ENCODE results near the gene B3GALNT1.

B3GALNT1 gene

DNA sequence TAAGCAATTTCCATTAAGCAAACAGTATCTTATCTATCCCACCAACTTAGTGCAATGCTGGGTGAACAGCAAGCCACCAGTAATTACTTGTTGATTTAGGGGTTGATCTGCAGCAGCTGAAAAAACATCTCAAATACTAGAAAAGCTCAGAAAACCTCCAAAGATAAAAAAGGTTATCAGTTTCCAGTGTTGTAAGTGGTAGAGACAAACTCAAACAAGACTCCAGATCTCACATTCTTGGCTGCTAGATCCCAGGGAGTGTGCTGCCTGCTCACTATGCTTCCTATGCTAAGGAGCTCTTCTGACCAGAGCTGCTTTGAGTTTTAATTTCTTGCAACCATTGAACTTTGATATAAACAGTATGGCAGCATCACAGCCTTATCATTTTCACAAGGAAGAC lies 11.3 kb downstream of the B3GALNT1 start:
- Histone ChIP-seq H3K79me1 (ENCODE audit: low read length) (no peaks in the 10 kb centered on the region), H3K27ac (ENCODE audit: low read depth, low read length) (no peak overlapping the region), H2AK5ac (ENCODE audit: low read length) (no peak overlapping the region), H3K36me3 (ENCODE audit: control insufficient read depth, insufficient read depth, low read length) (no peaks in the 10 kb centered on the region), H2BK5ac (ENCODE audit: low read length) (no peak overlapping the region), H4K8ac (ENCODE audit: low read depth, low read length) (no peak overlapping the region), H3K9ac (ENCODE audit: low read length) (no peak overlapping the region), H3K18ac (ENCODE audit: low read length) (no peak overlapping the region), H3K4me2 (ENCODE audit: low read length) (no peak overlapping the region), H4K5ac (ENCODE audit: low read length) (no peak overlapping the region), H2BK120ac (ENCODE audit: low read depth, low read length) (no peak overlapping the region), H3K4me3 (ENCODE audit: low read length) (no peak overlapping the region), H2BK15ac (replicated peaks; ENCODE audit: low read depth) (no peak overlapping the region), H3K23ac (ENCODE audit: low read length) (no peak overlapping the region), H3K4me1 (ENCODE audit: control insufficient read depth, low read depth, low read length) (no peaks in the 10 kb centered on the region), H3K4ac (ENCODE audit: low read depth, low read length) (no peak overlapping the region), H3K56ac (ENCODE audit: low read length) (no peak overlapping the region), H3K27me3 (ENCODE audit: insufficient read depth, low read length, poor library complexity) (no peaks in the 10 kb centered on the region), H3K79me2 (ENCODE audit: control insufficient read depth, insufficient read depth, low read length) (no peaks in the 10 kb centered on the region)
- peak; percentile 24 for DNase-seq

DNA sequence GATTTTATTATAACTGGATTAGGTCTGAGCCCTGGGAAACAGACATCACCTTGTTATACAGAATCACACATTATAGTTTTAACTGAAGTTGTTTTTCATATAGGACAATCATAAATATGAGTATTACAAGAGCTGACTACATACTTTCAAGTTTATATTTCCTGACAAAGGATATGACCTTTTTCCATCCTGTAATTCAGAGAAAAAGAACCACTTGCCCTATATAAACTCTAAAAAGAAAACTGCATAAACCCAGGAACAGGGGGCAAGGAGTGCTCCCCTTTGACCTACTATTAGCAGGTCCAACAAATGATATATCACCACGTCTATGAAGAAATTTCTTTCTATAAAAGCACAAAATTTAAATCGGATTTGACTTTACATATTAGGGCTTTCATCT lies 20.9 kb downstream of the B3GALNT1 start:
- Histone ChIP-seq H3K4me3 (ENCODE audit: low read length) (no peak overlapping the region), H3K79me2 (ENCODE audit: control insufficient read depth, insufficient read depth, low read length) (no peaks in the 10 kb centered on the region), H3K18ac (ENCODE audit: low read length) (no peak overlapping the region), H3K4ac (ENCODE audit: low read depth, low read length) (no peak overlapping the region), H3K27ac (ENCODE audit: low read depth, low read length) (no peak overlapping the region), H4K8ac (ENCODE audit: low read depth, low read length) (no peak overlapping the region), H3K36me3 (ENCODE audit: control insufficient read depth, insufficient read depth, low read length) (no peaks in the 10 kb centered on the region), H3K27me3 (ENCODE audit: insufficient read depth, low read length, poor library complexity) (no peaks in the 10 kb centered on the region), H2AK5ac (ENCODE audit: low read length) (no peak overlapping the region), H3K9ac (ENCODE audit: low read length) (no peak overlapping the region), H2BK120ac (ENCODE audit: low read depth, low read length) (no peak overlapping the region), H4K5ac (ENCODE audit: low read length) (no peak overlapping the region), H2BK15ac (replicated peaks; ENCODE audit: low read depth) (no peak overlapping the region), H3K4me1 (ENCODE audit: control insufficient read depth, low read depth, low read length) (no peaks in the 10 kb centered on the region), H3K56ac (ENCODE audit: low read length) (no peak overlapping the region), H2BK5ac (ENCODE audit: low read length) (no peak overlapping the region), H3K4me2 (ENCODE audit: low read length) (no peak overlapping the region), H3K23ac (ENCODE audit: low read length) (no peak overlapping the region), H3K79me1 (ENCODE audit: low read length) (no peaks in the 10 kb centered on the region)
- DNase-seq, result no peak
- no CpG with 5 or more reads among the region's 2 CpGs for WGBS (ENCODE audit: extremely low coverage, insufficient coverage, low lambda C conversion rate)

DNA sequence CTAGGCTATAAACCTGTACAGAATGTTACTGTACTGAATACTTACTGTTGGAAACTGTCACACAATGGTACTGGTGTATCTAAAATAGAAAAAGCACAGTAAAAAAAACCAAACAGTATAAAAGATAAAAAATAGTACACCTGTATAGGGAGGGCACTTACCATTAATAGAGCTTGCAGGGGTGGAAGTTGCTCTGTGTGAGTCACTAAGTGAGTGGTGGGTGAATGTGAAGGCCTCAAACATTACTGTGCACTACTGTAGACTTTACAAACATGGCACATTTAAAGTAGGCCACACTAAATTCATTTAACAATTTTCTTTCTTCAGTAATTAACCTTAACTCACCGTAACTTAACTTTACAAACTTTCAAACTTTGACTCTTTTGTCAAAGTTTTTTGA lies 22.0 kb downstream of the B3GALNT1 start:
- Histone ChIP-seq H4K5ac (ENCODE audit: low read length) (no peak overlapping the region), H4K8ac (ENCODE audit: low read depth, low read length) (no peak overlapping the region), H3K36me3 (ENCODE audit: control insufficient read depth, insufficient read depth, low read length) (no peaks in the 10 kb centered on the region), H3K9ac (ENCODE audit: low read length) (no peak overlapping the region), H3K56ac (ENCODE audit: low read length) (no peak overlapping the region), H2AK5ac (ENCODE audit: low read length) (no peak overlapping the region), H2BK15ac (replicated peaks; ENCODE audit: low read depth) (no peak overlapping the region), H3K4me1 (ENCODE audit: control insufficient read depth, low read depth, low read length) (no peaks in the 10 kb centered on the region), H3K4ac (ENCODE audit: low read depth, low read length) (no peak overlapping the region), H3K4me3 (ENCODE audit: low read length) (no peak overlapping the region), H2BK120ac (ENCODE audit: low read depth, low read length) (no peak overlapping the region), H3K27me3 (ENCODE audit: insufficient read depth, low read length, poor library complexity) (no peaks in the 10 kb centered on the region), H3K27ac (ENCODE audit: low read depth, low read length) (no peak overlapping the region), H3K79me2 (ENCODE audit: control insufficient read depth, insufficient read depth, low read length) (no peaks in the 10 kb centered on the region), H3K79me1 (ENCODE audit: low read length) (no peaks in the 10 kb centered on the region), H3K4me2 (ENCODE audit: low read length) (no peak overlapping the region), H3K23ac (ENCODE audit: low read length) (no peak overlapping the region), H3K18ac (ENCODE audit: low read length) (no peak overlapping the region), H2BK5ac (ENCODE audit: low read length) (no peak overlapping the region)
- DNase-seq, result no peak
- 100% methylated on average over 1 of the region's 1 CpG for WGBS (ENCODE audit: extremely low coverage, insufficient coverage, low lambda C conversion rate)

DNA sequence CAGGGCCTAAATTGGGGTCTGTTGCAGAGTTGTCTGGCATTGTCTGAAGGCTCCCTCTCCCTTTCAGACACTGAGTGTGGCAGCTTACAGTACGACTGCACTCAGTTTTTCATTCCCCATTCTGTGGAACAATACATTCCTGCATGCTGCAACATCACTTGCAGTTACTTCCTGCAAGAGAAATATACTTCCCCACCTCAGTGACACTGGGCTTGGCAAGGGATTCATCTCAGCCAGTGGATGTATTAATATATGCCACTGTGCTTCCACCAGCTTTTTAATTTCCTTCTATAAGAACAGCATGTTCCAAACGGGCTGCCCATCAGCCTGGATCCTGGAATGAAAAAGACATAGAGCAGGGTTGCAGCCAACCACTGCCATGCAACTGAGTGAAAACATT lies 23.1 kb downstream of the B3GALNT1 start:
- H3K27me3 ChIP-seq (ENCODE audit: insufficient read depth, low read length, poor library complexity), result no peaks in the 10 kb centered on the region
- H2BK5ac ChIP-seq (ENCODE audit: low read length), result no peak overlapping the region
- H3K23ac ChIP-seq (ENCODE audit: low read length), result no peak overlapping the region
- no peak overlapping the region for H3K27ac ChIP-seq (ENCODE audit: low read depth, low read length)
- H3K36me3 ChIP-seq (ENCODE audit: control insufficient read depth, insufficient read depth, low read length), result no peaks in the 10 kb centered on the region
- H3K4me2 ChIP-seq (ENCODE audit: low read length), result no peak overlapping the region
- no peaks in the 10 kb centered on the region for H3K79me2 ChIP-seq (ENCODE audit: control insufficient read depth, insufficient read depth, low read length)
- no peak overlapping the region for H2AK5ac ChIP-seq (ENCODE audit: low read length)
- H2BK15ac ChIP-seq (replicated peaks; ENCODE audit: low read depth), result no peak overlapping the region
- H3K4ac ChIP-seq (ENCODE audit: low read depth, low read length), result no peak overlapping the region
- no peak overlapping the region for H3K9ac ChIP-seq (ENCODE audit: low read length)
- no peaks in the 10 kb centered on the region for H3K79me1 ChIP-seq (ENCODE audit: low read length)
- H3K4me1 ChIP-seq (ENCODE audit: control insufficient read depth, low read depth, low read length), result no peaks in the 10 kb centered on the region
- H2BK120ac ChIP-seq (ENCODE audit: low read depth, low read length), result no peak overlapping the region
- no CpG with 5 or more reads among the region's 2 CpGs for WGBS (ENCODE audit: extremely low coverage, insufficient coverage, low lambda C conversion rate)
- no peak overlapping the region for H3K18ac ChIP-seq (ENCODE audit: low read length)
- H3K4me3 ChIP-seq (ENCODE audit: low read length), result no peak overlapping the region
- H3K56ac ChIP-seq (ENCODE audit: low read length), result no peak overlapping the region
- no peak overlapping the region for H4K8ac ChIP-seq (ENCODE audit: low read depth, low read length)
- no peak for DNase-seq
- no peak overlapping the region for H4K5ac ChIP-seq (ENCODE audit: low read length)

DNA sequence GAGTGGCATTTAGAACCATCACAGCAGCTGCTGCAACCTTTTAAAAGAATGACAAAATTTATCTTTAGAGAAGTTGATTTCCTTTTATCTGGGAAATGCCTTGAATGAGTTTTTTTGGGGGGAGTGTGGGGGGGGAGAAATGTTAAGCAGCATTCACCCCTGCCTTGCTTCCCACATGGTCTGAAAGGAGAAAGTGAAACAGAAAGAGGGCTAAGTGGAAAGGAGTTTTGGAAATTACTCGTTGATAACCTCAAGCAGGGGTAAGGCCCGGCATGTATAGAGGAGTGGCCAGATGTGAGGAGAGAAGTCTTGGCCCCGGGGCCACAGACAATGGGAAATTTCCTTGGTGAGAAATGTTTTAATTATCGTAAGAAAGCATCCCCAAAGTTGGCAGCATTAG lies 23.5 kb downstream of the B3GALNT1 start:
- Histone ChIP-seq H3K79me1 (ENCODE audit: low read length) (no peaks in the 10 kb centered on the region), H3K36me3 (ENCODE audit: control insufficient read depth, insufficient read depth, low read length) (no peaks in the 10 kb centered on the region), H2AK5ac (ENCODE audit: low read length) (no peak overlapping the region), H3K56ac (ENCODE audit: low read length) (no peak overlapping the region), H3K9ac (ENCODE audit: low read length) (no peak overlapping the region), H3K23ac (ENCODE audit: low read length) (no peak overlapping the region), H4K8ac (ENCODE audit: low read depth, low read length) (no peak overlapping the region), H3K18ac (ENCODE audit: low read length) (no peak overlapping the region), H3K4me1 (ENCODE audit: control insufficient read depth, low read depth, low read length) (no peaks in the 10 kb centered on the region), H3K79me2 (ENCODE audit: control insufficient read depth, insufficient read depth, low read length) (no peaks in the 10 kb centered on the region), H3K4me3 (ENCODE audit: low read length) (no peak overlapping the region), H2BK15ac (replicated peaks; ENCODE audit: low read depth) (no peak overlapping the region), H3K4me2 (ENCODE audit: low read length) (no peak overlapping the region), H2BK120ac (ENCODE audit: low read depth, low read length) (no peak overlapping the region), H2BK5ac (ENCODE audit: low read length) (no peak overlapping the region), H4K5ac (ENCODE audit: low read length) (no peak overlapping the region), H3K27me3 (ENCODE audit: insufficient read depth, low read length, poor library complexity) (no peaks in the 10 kb centered on the region), H3K27ac (ENCODE audit: low read depth, low read length) (no peak overlapping the region), H3K4ac (ENCODE audit: low read depth, low read length) (no peak overlapping the region)
- DNase-seq, result no peak
- WGBS (ENCODE audit: extremely low coverage, insufficient coverage, low lambda C conversion rate), result no CpG with 5 or more reads among the region's 4 CpGs

DNA sequence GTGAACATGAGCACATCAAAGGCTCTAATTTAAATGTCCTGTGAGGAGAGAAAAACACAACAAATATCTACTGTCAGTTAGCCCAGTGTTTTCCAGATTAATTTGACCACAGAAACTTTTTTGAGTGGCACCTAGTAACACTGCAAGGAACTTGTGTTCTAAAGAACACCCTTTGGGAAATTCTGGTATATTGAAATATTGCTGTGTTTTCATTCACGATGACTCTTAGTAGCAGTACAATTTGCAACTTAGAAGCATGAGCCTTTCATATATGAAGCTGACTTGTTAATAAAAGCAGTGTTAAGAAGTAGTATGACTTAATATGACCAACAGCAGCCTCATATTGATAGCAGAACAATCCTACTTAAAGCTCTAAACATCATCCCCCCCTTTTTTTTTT lies 32.0 kb downstream of the B3GALNT1 start:
- H3K27ac ChIP-seq (ENCODE audit: low read depth, low read length), result no peak overlapping the region
- H2BK120ac ChIP-seq (ENCODE audit: low read depth, low read length), result no peak overlapping the region
- H3K4me3 ChIP-seq (ENCODE audit: low read length), result no peak overlapping the region
- no peak overlapping the region for H3K23ac ChIP-seq (ENCODE audit: low read length)
- H3K56ac ChIP-seq (ENCODE audit: low read length), result no peak overlapping the region
- H3K4me1 ChIP-seq (ENCODE audit: control insufficient read depth, low read depth, low read length), result no peaks in the 10 kb centered on the region
- H2BK5ac ChIP-seq (ENCODE audit: low read length), result no peak overlapping the region
- no peaks in the 10 kb centered on the region for H3K36me3 ChIP-seq (ENCODE audit: control insufficient read depth, insufficient read depth, low read length)
- no peak overlapping the region for H2AK5ac ChIP-seq (ENCODE audit: low read length)
- H3K79me2 ChIP-seq (ENCODE audit: control insufficient read depth, insufficient read depth, low read length), result no peaks in the 10 kb centered on the region
- no CpG with 5 or more reads among the region's 1 CpG for WGBS (ENCODE audit: extremely low coverage, insufficient coverage, low lambda C conversion rate)
- no peak overlapping the region for H3K4ac ChIP-seq (ENCODE audit: low read depth, low read length)
- no peak overlapping the region for H3K18ac ChIP-seq (ENCODE audit: low read length)
- no peak overlapping the region for H2BK15ac ChIP-seq (replicated peaks; ENCODE audit: low read depth)
- H4K8ac ChIP-seq (ENCODE audit: low read depth, low read length), result no peak overlapping the region
- DNase-seq, result no peak
- no peaks in the 10 kb centered on the region for H3K27me3 ChIP-seq (ENCODE audit: insufficient read depth, low read length, poor library complexity)
- H3K9ac ChIP-seq (ENCODE audit: low read length), result no peak overlapping the region
- H3K4me2 ChIP-seq (ENCODE audit: low read length), result no peak overlapping the region
- no peaks in the 10 kb centered on the region for H3K79me1 ChIP-seq (ENCODE audit: low read length)
- H4K5ac ChIP-seq (ENCODE audit: low read length), result no peak overlapping the region

Data from mesendoderm (in vitro differentiated cells).